ENCODE data around the gene SBF1. TPM values are rescaled to one million over a fixed set of nuclear protein-coding genes. Genes with fewer than 3 reads are reported as not detected.

Gene SBF1
- total and polyA plus RNA-seq, 2 of the 13 experiments (the other 11 are each of a cell fraction or from before 2014, with no cell fraction given) = 31.7 to 40.9 TPM

- TF ChIP-seq ZNF503 (CRISPR knock-in tag; IDR thresholded peaks at IDR 0.05) = no peak
Measured at GRCh38 chr22:50505276-50505775, 30.5 kb upstream of the SBF1 start (continued).

GRCh38 chr22:50504369-50505211, 29.8 kb upstream of the SBF1 start:
- Histone ChIP-seq H3K27ac (ENCODE audit: extremely low read length, insufficient read depth, low read length) (no peak overlapping the region), H3K27me3 (ENCODE audit: control insufficient read depth in 1 of 2, insufficient read depth in 2 of 2, low read length in 2 of 2) (no peaks in the 10 kb centered on the region; a peak in 1 of 5 replicates), H3K9ac (ENCODE audit: insufficient read depth, low read depth, low read length) (no peak overlapping the region), H3K36me3 (replicated peaks in 1 of 2; ENCODE audit: control insufficient read depth in 1 of 2, insufficient read depth in 2 of 2, low read length in 2 of 2) (peaks cover 2 to 10% of the 10 kb centered on the region in 2 experiments; a peak in 1 of 5 replicates), H3K4me2 (ENCODE audit: low read depth, low read length) (no peak overlapping the region), H3K79me2 (ENCODE audit: insufficient read depth, low read length) (peaks cover 22% of the 10 kb centered on the region), H3K4me3 (replicated peaks in 1 of 3; ENCODE audit: insufficient read depth in 1 of 3, low read depth in 2 of 3, low read length in 3 of 3) (no peak overlapping the region), H3K9me3 (ENCODE audit: low read length) (no peaks in the 10 kb centered on the region), H4K20me1 (ENCODE audit: insufficient read depth, low read length) (no peaks in the 10 kb centered on the region), H2AFZ (ENCODE audit: low read length) (no peak overlapping the region), H3K4me1 (ENCODE audit: insufficient read depth, low read length) (peaks cover 18% of the 10 kb centered on the region)
- in situ Hi-C loops (cut with HindIII; ENCODE audit: extremely low pct_ligation_motif_present, low pct_unique_long_range_greater_than_20kb) (no loop called here), intact Hi-C loops (cut with micrococcal nuclease; ENCODE audit: unreplicated experiment) (no loop called here)
- ChIA-PET CTCF (ENCODE audit: low intra/inter-chr PET ratio, low total read pairs) (no interaction called here), POLR2A (interaction anchor here (1.8 kb wide), 1 partner anchor 21 kb away, joined by 5 read pairs; the partner anchor contains the start of gene SCO2)
- ATAC-seq = no peak
- no peak for DNase-seq (ENCODE audit: low spot score)
- TF ChIP-seq NFAT5 (CRISPR knock-in tag; IDR thresholded peaks at IDR 0.05) = no peak
- TF ChIP-seq RBFOX2 (IDR thresholded peaks at IDR 0.05; ENCODE audit: low read depth, low read length) = 0 out of 2 replicates have a peak, but pooled peaks have one; percentile 30
- no peak for FAIRE-seq
- no TSS peak for BruUV-seq (replicated peaks)
- WGBS (ENCODE audit: low lambda C conversion rate) = 92% methylated on average over 29 of the region's 44 CpGs

All from HepG2 (cell line).